B cell (primary cell): ENCODE data around the gene C19orf12. TPM values are rescaled to one million over a fixed set of nuclear protein-coding genes. Genes with fewer than 3 reads are reported as not detected.
A peak's percentile ranks its signal among the peaks of the same experiment; 100 is the strongest.
"Not testable (repeated sequence)": the region's sequence is repeated elsewhere in the genome, so short reads cannot be mapped to it uniquely, and the experiment has no call there.

Experiments
- ATAC-seq: fragments of 200-7000 bp; cut with Tn5 transposase; one replicate; pipeline ENCODE4 v1.10.0; 2021; ENCODE audit warnings: low read depth, mild to moderate bottlenecking, moderate number of reproducible peaks, moderate library complexity
- CTCF ChIA-PET: fragments of 350-600 bp; sonication (Branson Sonifier 250); formaldehyde crosslinking; loops from one replicate; lab custom pipeline; 2021; ENCODE audit warnings: antibody characterized with exemption, inconsistent platforms; lab: Charles Lee
- POLR2A ChIA-PET: fragments of 350-600 bp; sonication (Branson Sonifier 250); formaldehyde crosslinking; loops from one replicate; lab custom pipeline; 2021; ENCODE audit warnings: antibody characterized with exemption; lab: Charles Lee
- DNase-seq: peaks from one replicate; pipeline ENCODE4 v3.0.0; 2013
- H2AFZ ChIP-seq: 2 replicates; pipeline ENCODE4 v1.6.1; 2012; ENCODE audit warnings: mild to moderate bottlenecking, low read depth, low read length; ENCODE audit not compliant: insufficient read depth, poor library complexity, severe bottlenecking
- H3K27ac ChIP-seq, 2 donors: 1 replicate in 1 of 2; 2 replicates in 1 of 2; pipeline ENCODE4 v1.5.1; 2012 to 2013; ENCODE audit warnings: low read length in 2 of 2, mild to moderate bottlenecking in 2 of 2, moderate library complexity in 1 of 2
- H3K27me3 ChIP-seq, 4 experiments: fragments of 200-600 bp in 1 of 4; sonication (generic) in 1 of 4; replicated peaks in 1 of 4; 1 replicate in 2 of 4; 2 replicates in 2 of 4; pipeline versions ENCODE4 v1.6.1 to v1.7.0; 2013 to 2016; ENCODE audit warnings: low read length in 3 of 4, mild to moderate bottlenecking in 2 of 4, mixed read lengths in 1 of 4, moderate library complexity in 1 of 4; ENCODE audit not compliant: insufficient read depth in 4 of 4, control insufficient read depth in 3 of 4; ENCODE audit errors: control extremely low read depth in 1 of 4
- H3K36me3 ChIP-seq, 2 experiments: replicated peaks in 1 of 2; 1 replicate in 1 of 2; 2 replicates in 1 of 2; pipeline versions ENCODE4 v1.6.1 to v1.7.1; 2013; ENCODE audit warnings: low read length in 1 of 2; ENCODE audit not compliant: insufficient read depth in 2 of 2, control insufficient read depth in 1 of 2; ENCODE audit errors: control extremely low read depth in 1 of 2, extremely low read depth in 1 of 2
- H3K4me1 ChIP-seq, 2 donors: fragments of 200-600 bp in 1 of 2; sonication (generic) in 1 of 2; 1 replicate in 1 of 2; 2 replicates in 1 of 2; pipeline versions ENCODE4 v1.5.1 to v1.6.1; 2013 to 2017; ENCODE audit warnings: low read length in 2 of 2; ENCODE audit not compliant: control insufficient read depth in 2 of 2, insufficient read depth in 2 of 2
- H3K4me2 ChIP-seq: replicated peaks from 2 replicates; pipeline ENCODE3; 2012; ENCODE audit warnings: mild to moderate bottlenecking, low read depth, low read length; ENCODE audit not compliant: poor library complexity, severe bottlenecking
- H3K4me3 ChIP-seq, 5 experiments: fragments of 200-600 bp in 1 of 5; sonication (generic) in 1 of 5; 1 replicate in 3 of 5; 2 replicates in 2 of 5; pipeline versions ENCODE4 v1.5.1 to v1.7.0; 2011 to 2016; ENCODE audit warnings: low read length in 4 of 5, mild to moderate bottlenecking in 4 of 5, low read depth in 2 of 5, control low read depth in 1 of 5, moderate library complexity in 1 of 5; ENCODE audit not compliant: insufficient read depth in 1 of 5; ENCODE audit errors: control extremely low read depth in 1 of 5, extremely low read depth in 1 of 5
- H3K79me2 ChIP-seq: fragments of 200-600 bp; sonication (generic); one replicate; pipeline ENCODE4 v1.6.0; 2016; ENCODE audit warnings: low read length; ENCODE audit not compliant: control insufficient read depth, insufficient read depth
- H3K9ac ChIP-seq: fragments of 200-600 bp; sonication (generic); 2 replicates; pipeline ENCODE4 v1.6.1; 2017; ENCODE audit warnings: mild to moderate bottlenecking, low read length, moderate library complexity
- H3K9me3 ChIP-seq, 3 donors: one replicate each; pipeline versions ENCODE4 v1.6.1 to v1.7.1; 2013; ENCODE audit warnings: low read length in 2 of 3; ENCODE audit not compliant: control insufficient read depth in 2 of 3, insufficient read depth in 1 of 3; ENCODE audit errors: control extremely low read depth in 1 of 3
- H4K20me1 ChIP-seq: 2 replicates; pipeline ENCODE4 v1.6.0; 2012; ENCODE audit warnings: mild to moderate bottlenecking, low read length; ENCODE audit not compliant: insufficient read depth, control insufficient read depth, poor library complexity, severe bottlenecking
- H3K27ac Mint-ChIP-seq: one replicate; pipeline ENCODE4 v1.8.0; 2021; ENCODE audit warnings: mixed read lengths
- H3K27me3 Mint-ChIP-seq: one replicate; pipeline ENCODE4 v1.8.0; 2021; ENCODE audit warnings: mixed read lengths
- H3K4me1 Mint-ChIP-seq: one replicate; pipeline ENCODE4 v1.8.0; 2021; ENCODE audit warnings: mixed read lengths
- H3K4me3 Mint-ChIP-seq: one replicate; pipeline ENCODE4 v1.8.0; 2021; ENCODE audit warnings: mixed read lengths
- H3K9me3 Mint-ChIP-seq: one replicate; pipeline ENCODE4 v1.8.0; 2022; ENCODE audit warnings: mixed read lengths; ENCODE audit not compliant: insufficient read depth
- CTCF ChIP-seq: fragments of 200-600 bp; IDR thresholded peaks from one replicate; pipeline ENCODE4 v1.8.0; 2022; ENCODE audit warnings: antibody characterized with exemption, mild to moderate bottlenecking
- EZH2 ChIP-seq: IDR thresholded peaks from 2 replicates; pipeline ENCODE4 v1.6.1; 2012; ENCODE audit warnings: borderline replicate concordance, low read depth, mild to moderate bottlenecking, moderate library complexity, low read length; ENCODE audit not compliant: insufficient read depth, poor library complexity, severe bottlenecking
- WGBS: methylation state at CpG from one replicate; pipeline ENCODE4 v1.1.5; 2013; ENCODE audit warnings: missing lambda C conversion rate; ENCODE audit not compliant: insufficient coverage; 5-methylcytosine and 5-hydroxymethylcytosine counted together
- intact Hi-C: fragments of 100-400 bp; cut with micrococcal nuclease; formaldehyde crosslinking; loops from one replicate; pipeline ENCODE4 v1.10.0; 2022
- polyA plus RNA-seq: library from polyadenylated mRNA; depleted of rRNA; stranded (reverse); fragments of >200 nt; gene quantifications from 2 replicates; pipeline ENCODE4 v1.2.3, GENCODE V29; 2012
- total RNA-seq, 2 donors: library from RNA; stranded (reverse); fragments of 120-200 nt in 1 of 2; gene quantifications; 1 replicate in 1 of 2; 2 replicates in 1 of 2; pipeline versions ENCODE4 v1.2.3 to v1.2.4, GENCODE V29; 2013 to 2022

C19orf12 gene
- total and polyA plus RNA-seq, 2 donors (not counting 1 experiment from before 2014, with no cell fraction given), result 12.6 to 29.4 TPM

- Mint-ChIP-seq H3K4me3 (peak overlapping the region; percentile 61), H3K27ac (peak overlapping the region; percentile 89), H3K27me3 (no peaks in the 10 kb centered on the region), H3K9me3 (no peaks in the 10 kb centered on the region), H3K4me1 (peaks cover 62% of the 10 kb centered on the region)
- peak overlapping the region; percentile 2 for H3K9ac ChIP-seq
- H3K4me1 ChIP-seq, result peaks cover 53 to 69% of the 10 kb centered on the region in 2 donors
- no peaks in the 10 kb centered on the region for H3K27me3 ChIP-seq
- POLR2A ChIA-PET, result interaction anchor here (1.5 to 2.2 kb wide), 4 partner anchors 43 to 66 kb away, joined by 4 to 9 read pairs (median 6); partner anchors contain the start of genes C19orf12 and POP4
- H3K36me3 ChIP-seq, result peaks cover 0 to 12% of the 10 kb centered on the region in 2 experiments
- H2AFZ ChIP-seq, result peak overlapping the region; percentile 39
- TF ChIP-seq EZH2 (no peak), CTCF (peak; percentile 64)
- H3K79me2 ChIP-seq, result peaks cover 74% of the 10 kb centered on the region
- DNase-seq (peak; percentile 82), ATAC-seq (peak; percentile 77)
- peak overlapping the region in 1 of 5 experiments; percentile 1 for H3K4me3 ChIP-seq
- intact Hi-C loops, result loop anchor here (1.0 to 5.0 kb wide), 5 partner anchors 9 to 271 kb away; partner anchors contain the start of genes C19orf12, POP4 and URI1
- peaks cover 0 to 5% (median 0%) of the 10 kb centered on the region in 3 donors for H3K9me3 ChIP-seq
- CTCF ChIA-PET, result interaction anchor here (0.6 to 4.7 kb wide), 12 partner anchors 14 to 270 kb away, joined by 3 to 52 read pairs (median 4); partner anchors contain the start of genes C19orf12, POP4 and URI1
- peak overlapping the region; percentile 89 to 96 for H3K27ac ChIP-seq
- WGBS, result 34% methylated on average over 10 of the region's 12 CpGs
- H3K4me2 ChIP-seq, result peak overlapping the region; percentile 76
- no peaks in the 10 kb centered on the region for H4K20me1 ChIP-seq
These were observed 43.5 kb downstream of the C19orf12 start for GRCh38 chr19:29671393-29672160.

- peak overlapping the region; percentile 39 for H2AFZ ChIP-seq
- H3K4me1 Mint-ChIP-seq, result peaks cover 64% of the 10 kb centered on the region
- no CpG with 5 or more reads among the region's 6 CpGs for WGBS
- H3K79me2 ChIP-seq, result peaks cover 74% of the 10 kb centered on the region
- not testable (repeated sequence) for H3K27me3 ChIP-seq, DNase-seq, H3K9me3 ChIP-seq, H3K27me3 Mint-ChIP-seq, ATAC-seq, H3K9me3 Mint-ChIP-seq, H4K20me1 ChIP-seq, H3K9ac ChIP-seq
- intact Hi-C loops, result loop anchor here (1.0 to 5.0 kb wide), 3 partner anchors 9 to 271 kb away; partner anchors contain the start of genes POP4 and URI1
- peaks cover 0 to 12% of the 10 kb centered on the region in 2 experiments for H3K36me3 ChIP-seq
- POLR2A ChIA-PET, result interaction anchor here (1.5 to 1.7 kb wide), 2 partner anchors 46 to 60 kb away, joined by 4 to 7 read pairs; no protein-coding TSS in a partner anchor
- peak overlapping the region; percentile 61 for H3K4me3 Mint-ChIP-seq
- H3K27ac ChIP-seq, result peak overlapping the region; percentile 89 to 96
- H3K4me1 ChIP-seq, result peaks cover 58 to 75% of the 10 kb centered on the region in 2 donors
- H3K4me2 ChIP-seq, result peak overlapping the region; percentile 76
- H3K4me3 ChIP-seq, result peak overlapping the region in 1 of 5 experiments; percentile 1
- H3K27ac Mint-ChIP-seq, result peak overlapping the region; percentile 89
- CTCF ChIA-PET, result interaction anchor here (1.0 to 4.7 kb wide), 9 partner anchors 13 to 271 kb away, joined by 3 to 52 read pairs (median 6); partner anchors contain the start of genes C19orf12, POP4 and URI1
These were observed 44.1 kb downstream of the C19orf12 start for GRCh38 chr19:29671026-29671392.
